ENCODE data around the gene ZFP3.

DNA sequence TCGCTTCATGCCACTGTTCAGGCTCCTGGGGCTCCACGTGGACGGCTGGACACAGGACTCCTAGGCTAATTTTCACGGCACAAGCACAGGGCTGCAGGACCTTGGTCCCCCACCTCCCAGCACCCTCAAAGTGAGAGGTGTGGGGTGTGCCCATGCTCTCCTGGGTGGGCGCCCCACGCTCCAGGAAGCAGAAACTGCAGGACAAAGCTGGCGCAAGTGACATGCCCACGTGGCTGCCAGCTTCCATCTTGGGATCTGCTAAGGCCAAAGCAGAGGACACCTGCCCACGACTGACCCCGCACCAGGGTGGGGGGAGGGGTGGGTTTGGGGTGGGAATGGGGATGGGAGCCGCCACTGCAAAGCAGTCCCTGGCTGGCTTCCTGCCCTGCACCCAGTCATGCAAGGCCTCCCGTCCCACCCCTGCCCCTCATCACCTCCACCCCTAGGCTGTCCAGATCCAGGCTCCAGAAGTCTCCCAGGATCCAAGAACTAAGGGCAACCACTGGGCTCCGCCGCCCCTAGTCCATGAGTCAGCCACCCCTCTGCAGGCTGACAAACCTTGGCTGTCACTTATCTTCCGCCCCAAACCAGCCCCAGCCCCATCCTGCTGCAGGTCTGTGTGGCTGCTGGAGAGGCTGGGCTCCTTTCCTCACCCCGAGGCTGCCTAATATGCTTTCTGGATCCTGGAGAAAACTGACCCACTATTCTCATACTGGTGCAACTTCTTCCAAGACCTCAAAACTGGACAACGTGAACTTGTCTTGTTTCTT, 48.6 kb downstream of the ZFP3 start:
- TF ChIP-seq REST (IDR thresholded peaks at IDR 0.05) (no peak), MAZ (IDR thresholded peaks at IDR 0.05; ENCODE audit: borderline replicate concordance, low read depth, low read length) (no peak)
- TF ChIP-seq, protein P1, sequence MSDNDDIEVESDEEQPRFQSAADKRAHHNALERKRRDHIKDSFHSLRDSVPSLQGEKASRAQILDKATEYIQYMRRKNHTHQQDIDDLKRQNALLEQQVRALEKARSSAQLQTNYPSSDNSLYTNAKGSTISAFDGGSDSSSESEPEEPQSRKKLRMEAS (IDR thresholded peaks at IDR 0.05) = no peak
